Ureter (tissue), 1 donor: ENCODE data around the gene MRPL20. TPM values are rescaled to one million over a fixed set of nuclear protein-coding genes. Genes with fewer than 3 reads are reported as not detected.
"Not testable (repeated sequence)": the region's sequence is repeated elsewhere in the genome, so short reads cannot be mapped to it uniquely, and the experiment has no call there.

Experiments used
- DNase-seq: peaks from one replicate; pipeline ENCODE4 v3.0.0-alpha.2; 2020; ENCODE audit warnings: low spot score
- total RNA-seq: library from RNA; stranded (reverse); gene quantifications from one replicate; pipeline ENCODE4 v1.2.4, GENCODE V29; 2023
- donor health status: DM: yes; HTN: yes; CAD: no.

Gene MRPL20
- total RNA-seq, 1 donor from 2014 or later = 145 TPM

- no peak for DNase-seq
Measured at GRCh38 chr1:1387098-1388077, 19.7 kb downstream of the MRPL20 start.

GRCh38 chr1:1385931-1386330 is 21.2 kb downstream of the MRPL20 start:
- DNase-seq = no peak

- DNase-seq = not testable (repeated sequence)
Measured at GRCh38 chr1:1385339-1385738, 21.8 kb downstream of the MRPL20 start.

- no peak for DNase-seq
Measured at GRCh38 chr1:1381294-1381693, 25.8 kb downstream of the MRPL20 start.

GRCh38 chr1:1380860-1381259 is 26.2 kb downstream of the MRPL20 start:
- DNase-seq = no peak

- DNase-seq = no peak
Measured at GRCh38 chr1:1377540-1378205, 29.4 kb downstream of the MRPL20 start.

- peak; percentile 48 for DNase-seq
Measured at GRCh38 chr1:1376551-1377226, 30.4 kb downstream of the MRPL20 start.

- DNase-seq = peak; percentile 99
Measured at GRCh38 chr1:1374929-1375662, 32.0 kb downstream of the MRPL20 start, which contains the start of gene AURKAIP1. AURKAIP1 (minus strand) TSS chr1:1375207; CDS start chr1:1374756, 451 bp downstream.

GRCh38 chr1:1374589-1374928 is 32.5 kb downstream of the MRPL20 start:
- no peak for DNase-seq

GRCh38 chr1:1373815-1374588 is 33.1 kb downstream of the MRPL20 start:
- DNase-seq = peak; percentile 53

- DNase-seq = no peak
Measured at GRCh38 chr1:1373051-1373814, 33.9 kb downstream of the MRPL20 start.

GRCh38 chr1:1371746-1372711 is 35.1 kb downstream of the MRPL20 start:
- peak; percentile 70 for DNase-seq

GRCh38 chr1:1371364-1371745 is 35.7 kb downstream of the MRPL20 start:
- no peak for DNase-seq

- DNase-seq = no peak
Measured at GRCh38 chr1:1370771-1371300, 36.3 kb downstream of the MRPL20 start.

GRCh38 chr1:1370094-1370493 is 37.0 kb downstream of the MRPL20 start:
- DNase-seq = not testable (repeated sequence)

- no peak for DNase-seq
Measured at GRCh38 chr1:1367315-1367714, 39.8 kb downstream of the MRPL20 start.

GRCh38 chr1:1366699-1367066 is 40.4 kb downstream of the MRPL20 start:
- DNase-seq = no peak

- no peak for DNase-seq
Measured at GRCh38 chr1:1365875-1366698, 41.0 kb downstream of the MRPL20 start.
